Testis (tissue), 2 donors: Measurements from ENCODE around the gene RNU1-1.
"Not testable (repeated sequence)": the region's sequence is repeated elsewhere in the genome, so short reads cannot be mapped to it uniquely, and the experiment has no call there.

Experiments used
- CTCF ChIP-seq, 3 experiments: fragments of 450-650 bp in 2 of 3; fragments of 200-600 bp in 1 of 3; sonication (generic) in 1 of 3; IDR thresholded peaks; one replicate each; pipeline ENCODE4 v1.5.1; 2016 to 2019; ENCODE audit warnings: antibody characterized with exemption in 3 of 3, mild to moderate bottlenecking in 2 of 3, moderate library complexity in 1 of 3
- POLR2A ChIP-seq: fragments of 450-650 bp; IDR thresholded peaks from one replicate; pipeline ENCODE4 v1.6.1; 2017; ENCODE audit warnings: antibody characterized with exemption, mild to moderate bottlenecking, moderate library complexity

- not testable (repeated sequence) for TF ChIP-seq POLR2A; CTCF (IDR thresholded peaks at IDR 0.05)
Measured at GRCh38 chr1:16545682-16546095, 31.6 kb upstream of the RNU1-1 start.
